Natural killer cell treated with Interleukin-12 subunit alpha and Interleukin-12 subunit beta and Interleukin-15 and Interleukin-18, amount 100 ng/mL, for 72 hours (primary cell): ENCODE measurements around the gene GOLGA8T. TPM values are rescaled to one million over a fixed set of nuclear protein-coding genes. Genes with fewer than 3 reads are reported as not detected.
"Not testable (repeated sequence)": the region's sequence is repeated elsewhere in the genome, so short reads cannot be mapped to it uniquely, and the experiment has no call there.

ENCODE experiments used
- ATAC-seq, 2 donors: fragments of 150-1000 bp; cut with Tn5 transposase in 1 of 2; sonication (Bioruptor Pico), chemical (Tn5 transposase) in 1 of 2; 2 replicates each; pipeline ENCODE4 v1.10.0; 2021
- DNase-seq: peaks from one replicate; pipeline ENCODE4 v3.0.0; 2022; ENCODE audit warnings: low spot score
- H3K27ac Mint-ChIP-seq, 2 donors: 1 replicate in 1 of 2; 2 replicates in 1 of 2; pipeline ENCODE4 v1.8.0; 2022; ENCODE audit warnings: mixed read lengths in 2 of 2, mild to moderate bottlenecking in 1 of 2, moderate library complexity in 1 of 2
- H3K27me3 Mint-ChIP-seq, 2 donors: 1 replicate in 1 of 2; 2 replicates in 1 of 2; pipeline ENCODE4 v1.8.0; 2022; ENCODE audit warnings: mixed read lengths in 2 of 2
- H3K36me3 Mint-ChIP-seq: one replicate; pipeline ENCODE4 v1.8.0; 2022; ENCODE audit warnings: mixed read lengths
- H3K4me1 Mint-ChIP-seq, 2 donors: 1 replicate in 1 of 2; 2 replicates in 1 of 2; pipeline ENCODE4 v1.8.0; 2022; ENCODE audit warnings: low read depth in 2 of 2, mixed read lengths in 2 of 2, mild to moderate bottlenecking in 1 of 2
- H3K4me3 Mint-ChIP-seq: one replicate; pipeline ENCODE4 v1.8.0; 2022; ENCODE audit warnings: mixed read lengths
- H3K9me3 Mint-ChIP-seq: 2 replicates; pipeline ENCODE4 v1.8.0; 2022; ENCODE audit warnings: mixed read lengths
- total RNA-seq, 2 donors: library from RNA; stranded (reverse); gene quantifications; one replicate each; pipeline ENCODE4 v1.2.3, GENCODE V29; 2022

The GOLGA8T gene
- total RNA-seq, 2 donors from 2014 or later, result 1.7 to 2.3 TPM

GRCh38 chr15:30173041-30173608 is 38.3 kb downstream of the GOLGA8T start:
- H3K36me3 Mint-ChIP-seq, H3K9me3 Mint-ChIP-seq, H3K27me3 Mint-ChIP-seq: not testable (repeated sequence)
- peak overlapping the region; percentile 8 for H3K4me3 Mint-ChIP-seq
- H3K27ac Mint-ChIP-seq, result peak overlapping the region in 1 of 2 donors; percentile 13
- peaks cover 7 to 10% of the 10 kb centered on the region in 2 donors for H3K4me1 Mint-ChIP-seq
- peak; percentile 73 for DNase-seq
- ATAC-seq, result peak; percentile 81 to 87

- not testable (repeated sequence) for H3K36me3 Mint-ChIP-seq, H3K9me3 Mint-ChIP-seq, H3K27ac Mint-ChIP-seq, DNase-seq, H3K27me3 Mint-ChIP-seq, H3K4me3 Mint-ChIP-seq, ATAC-seq
- H3K4me1 Mint-ChIP-seq, result peaks cover 7 to 10% of the 10 kb centered on the region in 2 donors
Observed at GRCh38 chr15:30175291-30175690, 40.4 kb downstream of the GOLGA8T start.

- not testable (repeated sequence) for ATAC-seq, DNase-seq, H3K36me3 Mint-ChIP-seq, H3K4me3 Mint-ChIP-seq, H3K27ac Mint-ChIP-seq, H3K9me3 Mint-ChIP-seq, H3K27me3 Mint-ChIP-seq
- peaks cover 7 to 10% of the 10 kb centered on the region in 2 donors for H3K4me1 Mint-ChIP-seq
Observed at GRCh38 chr15:30176613-30177012, 41.8 kb downstream of the GOLGA8T start.

- H3K4me1 Mint-ChIP-seq, H3K36me3 Mint-ChIP-seq, DNase-seq, H3K4me3 Mint-ChIP-seq, ATAC-seq, H3K27ac Mint-ChIP-seq, H3K27me3 Mint-ChIP-seq, H3K9me3 Mint-ChIP-seq: not testable (repeated sequence)
Observed at GRCh38 chr15:30179814-30180213, 45.0 kb downstream of the GOLGA8T start.

- peak in 1 of 2 donors; percentile 43 for ATAC-seq
- H3K9me3 Mint-ChIP-seq, H3K27me3 Mint-ChIP-seq, H3K4me1 Mint-ChIP-seq, H3K27ac Mint-ChIP-seq, DNase-seq, H3K36me3 Mint-ChIP-seq, H3K4me3 Mint-ChIP-seq: not testable (repeated sequence)
Observed at GRCh38 chr15:30185495-30185894, 50.6 kb downstream of the GOLGA8T start.

- not testable (repeated sequence) for ATAC-seq, DNase-seq, H3K27me3 Mint-ChIP-seq, H3K36me3 Mint-ChIP-seq, H3K4me3 Mint-ChIP-seq, H3K9me3 Mint-ChIP-seq, H3K4me1 Mint-ChIP-seq, H3K27ac Mint-ChIP-seq
Observed at GRCh38 chr15:30187429-30187828, 52.6 kb downstream of the GOLGA8T start.

GRCh38 chr15:30189754-30190153 is 54.9 kb downstream of the GOLGA8T start:
- not testable (repeated sequence) for H3K4me1 Mint-ChIP-seq, H3K27ac Mint-ChIP-seq, H3K4me3 Mint-ChIP-seq, ATAC-seq, H3K27me3 Mint-ChIP-seq, H3K36me3 Mint-ChIP-seq, H3K9me3 Mint-ChIP-seq
- DNase-seq, result peak; percentile 44

GRCh38 chr15:30191143-30191542 is 56.3 kb downstream of the GOLGA8T start:
- not testable (repeated sequence) for H3K4me1 Mint-ChIP-seq, ATAC-seq, H3K27ac Mint-ChIP-seq, H3K27me3 Mint-ChIP-seq, H3K4me3 Mint-ChIP-seq, H3K9me3 Mint-ChIP-seq, H3K36me3 Mint-ChIP-seq
- DNase-seq, result peak; percentile 49

GRCh38 chr15:30191639-30192038 is 56.8 kb downstream of the GOLGA8T start:
- not testable (repeated sequence) for H3K4me3 Mint-ChIP-seq, H3K9me3 Mint-ChIP-seq, H3K27me3 Mint-ChIP-seq, H3K27ac Mint-ChIP-seq, H3K36me3 Mint-ChIP-seq, H3K4me1 Mint-ChIP-seq
- ATAC-seq (peak in 1 of 2 donors; percentile 17), DNase-seq (peak; percentile 32)

GRCh38 chr15:30192119-30192745 is 57.4 kb downstream of the GOLGA8T start:
- H3K4me3 Mint-ChIP-seq, H3K9me3 Mint-ChIP-seq, H3K27ac Mint-ChIP-seq, DNase-seq, H3K4me1 Mint-ChIP-seq, H3K36me3 Mint-ChIP-seq, H3K27me3 Mint-ChIP-seq: not testable (repeated sequence)
- peak; percentile 52 to 63 for ATAC-seq

- not testable (repeated sequence) for H3K27me3 Mint-ChIP-seq, H3K4me1 Mint-ChIP-seq, H3K27ac Mint-ChIP-seq, H3K9me3 Mint-ChIP-seq, DNase-seq, H3K4me3 Mint-ChIP-seq, ATAC-seq, H3K36me3 Mint-ChIP-seq
Observed at GRCh38 chr15:30192892-30193291, 58.0 kb downstream of the GOLGA8T start.

Other genes with a start within 250 kb of the GOLGA8T start
- gene GOLGA8J, start 52.1 kb upstream of the GOLGA8T start, total RNA-seq, result under 1 TPM in 1 of 2 donors, not detected in 1; 0.21 TPM